Right lobe of liver (tissue), 4 donors: Measurements from ENCODE around the gene GGTLC3.
"Not testable (repeated sequence)": the region's sequence is repeated elsewhere in the genome, so short reads cannot be mapped to it uniquely, and the experiment has no call there.

Source experiments
- CTCF ChIP-seq, 4 donors: fragments of 200-600 bp in 3 of 4; fragments of 450-650 bp in 1 of 4; IDR thresholded peaks; one replicate each; pipeline versions ENCODE4 v1.5.1 to v1.8.0; 2016 to 2022; ENCODE audit warnings: antibody characterized with exemption in 4 of 4, mild to moderate bottlenecking in 2 of 4
- POLR2A ChIP-seq: fragments of 450-650 bp; IDR thresholded peaks from one replicate; pipeline ENCODE4 v1.6.1; 2017; ENCODE audit warnings: antibody characterized with exemption, mild to moderate bottlenecking
- donor health status: DM: no; HTN: no; CAD: no.
- donor health status: DM: no; HTN: no; CAD: no.
- donor health status: DM: no; HTN: yes; CAD: no.

DNA sequence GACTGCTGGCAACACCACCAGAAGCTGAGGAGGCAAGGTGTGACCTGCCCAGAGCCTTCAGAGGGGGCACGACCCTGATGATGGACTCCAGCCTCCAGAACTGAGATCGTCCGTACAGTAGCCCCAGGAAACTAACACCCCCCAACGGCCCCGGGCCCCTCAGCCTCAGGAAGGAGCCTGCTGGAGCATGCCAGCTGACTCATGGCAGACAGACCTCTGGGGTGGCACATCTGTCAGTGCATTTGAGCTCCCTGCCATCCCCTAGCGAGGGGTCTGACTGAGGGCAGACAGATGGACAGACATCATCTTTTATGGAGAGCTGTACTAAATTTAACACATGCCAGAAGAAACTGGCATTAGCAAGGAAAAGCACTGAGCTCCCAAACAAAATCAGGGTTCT, 22.0 kb upstream of the GGTLC3 start:
- TF ChIP-seq CTCF (IDR thresholded peaks at IDR 0.05); POLR2A: not testable (repeated sequence)
